HG02884 (cell line): ENCODE results near the gene ABCB8.

Experiments
- ATAC-seq: cut with Tn5 transposase; IDR thresholded peaks from one replicate; pipeline ENCODE4 v1.9.1; 2021; ENCODE audit warnings: mild to moderate bottlenecking, moderate library complexity; ENCODE audit not compliant: unreplicated experiment

The ABCB8 gene

GRCh38 chr7:151083071-151083823, 55.0 kb downstream of the ABCB8 start, which contains the start of gene TMUB1:
TSS of gene TMUB1 (minus strand) at chr7:151083493. CDS start at chr7:151082563, 930 bp downstream.
- ATAC-seq = peak; percentile 45

DNA sequence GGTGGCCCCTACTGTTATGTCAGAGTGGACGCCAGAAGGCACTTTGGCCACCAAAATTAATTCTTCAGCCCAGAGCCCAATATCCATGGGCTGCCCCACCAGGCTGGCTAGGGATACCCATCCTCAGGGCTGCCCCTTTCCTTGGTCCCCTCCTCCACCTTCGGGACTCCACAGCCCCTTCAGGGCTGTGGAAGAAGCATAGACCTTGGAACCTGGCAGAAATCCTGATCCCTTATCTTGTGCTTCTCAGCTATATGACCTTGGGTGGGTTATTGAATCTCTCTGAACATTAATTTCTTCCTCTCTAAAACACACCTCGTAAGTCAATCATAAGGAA, 55.5 kb downstream of the ABCB8 start:
- ATAC-seq = no peak

DNA sequence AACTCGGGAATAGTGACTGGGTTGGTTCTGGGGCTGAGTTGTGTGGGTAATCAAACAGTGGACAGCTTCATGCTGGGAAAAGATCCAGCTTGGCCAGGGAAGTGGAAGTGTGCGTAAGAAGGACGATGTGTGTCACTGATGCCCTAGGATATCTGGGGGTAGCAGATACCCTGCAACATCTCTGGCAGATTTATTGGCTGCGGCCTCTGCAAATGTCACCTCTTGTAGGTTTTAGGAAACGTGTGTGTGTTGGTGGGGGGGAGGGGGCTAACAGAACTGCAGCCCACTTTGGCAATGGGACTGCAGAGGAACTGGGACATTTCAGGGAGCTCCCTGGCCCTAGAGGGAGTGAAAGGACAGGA, 57.1 kb downstream of the ABCB8 start:
- ATAC-seq = no peak

- no peak for ATAC-seq
These were observed 57.7 kb downstream of the ABCB8 start, which contains the start of gene AGAP3 for GRCh38 chr7:151085691-151086620. TSS of gene AGAP3 (plus strand) at chr7:151086475. CDS start at chr7:151086742, 267 bp downstream.

DNA sequence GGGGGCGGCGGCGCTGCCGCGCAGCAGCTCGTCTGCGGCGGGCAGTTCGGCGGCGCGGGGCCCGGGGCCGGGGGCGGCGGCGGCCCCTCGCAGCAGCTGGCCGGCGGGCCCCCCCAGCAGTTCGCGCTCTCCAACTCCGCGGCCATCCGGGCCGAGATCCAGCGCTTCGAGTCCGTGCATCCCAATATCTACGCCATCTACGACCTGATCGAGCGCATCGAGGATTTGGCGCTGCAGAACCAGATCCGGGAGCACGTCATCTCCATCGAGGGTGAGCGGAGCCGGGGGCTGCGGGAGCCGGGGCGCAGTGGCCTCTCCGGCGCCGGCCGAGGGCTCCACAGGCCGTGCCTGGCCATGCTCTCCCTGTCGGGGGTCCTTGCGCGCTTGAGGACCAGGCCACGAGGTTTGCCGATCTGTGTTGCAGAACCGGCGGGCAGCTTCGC, 58.6 kb downstream of the ABCB8 start:
- ATAC-seq = no peak

- no peak for ATAC-seq
These were observed 59.2 kb downstream of the ABCB8 start for GRCh38 chr7:151087245-151088018.

DNA sequence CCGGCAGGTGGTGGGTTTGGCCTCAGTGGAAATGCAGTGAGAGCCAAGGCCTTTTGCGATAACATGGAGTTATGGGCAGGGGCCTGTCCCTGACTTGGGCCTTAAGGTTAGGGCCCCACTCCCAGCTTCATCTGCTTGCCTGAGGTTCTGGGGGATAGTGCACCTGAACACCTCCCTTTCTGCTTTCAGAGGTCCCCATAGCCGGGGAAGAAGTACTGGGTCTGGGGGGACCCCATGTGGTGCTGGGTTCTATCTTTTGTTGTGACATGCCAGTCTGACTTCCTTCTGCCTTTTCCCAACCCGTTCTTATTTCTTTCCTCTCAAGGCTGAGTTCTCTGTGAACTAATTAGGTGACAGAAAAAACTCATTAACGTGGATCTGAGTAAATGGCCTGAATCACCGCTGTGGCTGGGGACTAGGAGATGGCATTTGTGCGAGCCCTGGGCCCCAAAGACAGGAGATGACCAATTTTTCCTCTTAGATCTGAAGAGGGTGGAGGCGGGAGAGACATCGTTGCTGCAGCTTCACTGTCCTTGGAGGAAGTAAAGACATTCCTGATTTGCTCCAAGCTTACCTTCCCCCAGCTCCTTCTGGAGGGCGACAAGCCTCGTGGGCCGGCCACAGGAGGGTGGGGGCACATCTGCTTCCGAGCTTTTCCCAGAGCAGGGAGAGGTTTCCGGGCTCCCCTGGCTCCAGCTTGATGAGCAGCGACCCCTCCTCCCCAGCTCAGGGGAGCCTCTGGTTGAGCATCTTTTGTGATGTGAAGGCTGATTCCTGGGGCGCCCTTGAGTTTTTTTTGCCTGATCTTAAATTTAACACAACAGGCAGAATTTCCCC, 60.0 kb downstream of the ABCB8 start:
- ATAC-seq = no peak

DNA sequence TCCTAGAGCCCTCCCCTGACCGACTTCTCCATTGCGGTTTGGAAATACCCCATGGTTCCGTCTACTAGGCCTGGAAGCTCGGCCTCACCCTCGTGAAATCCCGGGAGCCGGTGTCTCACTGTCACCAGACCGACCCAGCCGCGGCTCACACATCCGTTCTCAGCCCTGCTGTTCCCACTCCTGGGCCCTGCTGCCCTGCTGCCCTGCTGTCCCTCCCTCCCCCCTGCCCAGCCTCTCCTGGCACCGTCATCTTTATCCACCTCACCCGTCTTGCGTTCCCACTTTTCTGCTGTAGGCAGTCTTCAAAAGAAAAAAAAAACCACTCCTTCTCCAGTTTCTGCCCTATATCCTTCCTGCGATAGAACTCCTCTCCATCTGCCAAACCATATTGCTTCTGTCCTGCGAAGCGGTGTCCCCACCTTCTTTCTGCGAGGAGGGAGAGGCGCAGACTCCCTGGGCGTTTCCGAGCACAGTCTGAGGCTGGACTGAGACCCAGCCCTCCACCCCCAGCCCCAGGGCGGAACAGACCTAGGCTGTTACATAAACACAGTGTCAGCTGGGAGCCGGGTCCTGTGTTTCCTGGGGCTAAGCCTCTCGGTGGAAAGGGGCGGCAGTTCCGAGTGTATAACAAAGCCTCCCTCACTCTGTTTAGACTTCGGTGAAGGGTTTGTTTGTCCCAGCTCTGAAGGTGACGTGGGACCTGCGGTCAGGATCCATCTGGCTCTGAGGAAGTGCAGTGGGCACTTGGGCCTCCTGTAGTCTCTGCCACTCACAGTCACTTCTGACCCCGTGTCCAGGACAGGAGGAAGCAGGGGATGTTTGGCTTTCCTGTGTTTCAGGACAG, 60.8 kb downstream of the ABCB8 start:
- ATAC-seq = no peak

DNA sequence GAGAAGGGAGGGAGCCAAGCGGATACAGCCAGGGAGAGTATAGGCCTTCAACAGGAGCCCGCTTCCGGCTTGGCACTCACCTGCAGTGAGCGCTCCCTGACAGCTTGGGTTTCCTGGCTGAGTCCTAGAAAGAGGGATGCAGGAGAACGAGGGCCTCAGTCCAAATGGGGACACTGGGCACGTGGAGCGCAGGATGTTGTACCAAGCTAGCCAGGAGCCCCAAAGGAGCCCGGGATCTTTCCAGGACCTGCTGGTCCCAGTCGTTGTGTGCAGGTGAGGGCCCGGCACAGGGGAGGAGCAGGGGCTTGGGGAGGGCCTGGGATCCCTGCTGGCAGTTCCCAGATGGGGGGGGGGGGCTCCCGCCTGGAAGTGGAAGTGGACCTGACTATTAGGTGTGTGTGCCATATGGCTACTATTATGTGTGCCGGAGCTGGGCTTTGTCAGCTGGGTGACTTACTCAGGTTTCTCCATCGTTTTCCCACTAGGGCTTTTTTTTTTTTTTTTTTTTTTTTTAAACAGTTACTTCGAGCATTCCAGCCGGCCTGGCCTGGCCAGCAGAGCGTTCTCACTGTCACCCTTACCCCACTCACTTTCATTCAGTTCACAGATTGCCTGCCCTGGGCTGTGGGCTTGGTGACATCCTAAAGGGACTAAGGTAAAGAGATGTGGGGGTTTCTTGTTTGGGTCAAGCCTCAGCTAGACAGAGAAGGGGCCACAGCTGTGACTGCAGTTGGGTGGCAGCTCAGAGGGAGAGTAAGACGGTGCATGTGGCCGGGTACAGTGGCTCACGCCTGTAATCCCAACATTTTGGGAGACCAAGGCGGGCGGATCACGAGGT, 61.9 kb downstream of the ABCB8 start:
- ATAC-seq = no peak

- no peak for ATAC-seq
These were observed 62.8 kb downstream of the ABCB8 start for GRCh38 chr7:151091003-151091402.

GRCh38 chr7:151091431-151091830, 63.2 kb downstream of the ABCB8 start:
- no peak for ATAC-seq

- no peak for ATAC-seq
These were observed 63.7 kb downstream of the ABCB8 start for GRCh38 chr7:151091988-151092387.

GRCh38 chr7:151093748-151094147, 65.5 kb downstream of the ABCB8 start:
- no peak for ATAC-seq

GRCh38 chr7:151094675-151095074, 66.4 kb downstream of the ABCB8 start:
- no peak for ATAC-seq

DNA sequence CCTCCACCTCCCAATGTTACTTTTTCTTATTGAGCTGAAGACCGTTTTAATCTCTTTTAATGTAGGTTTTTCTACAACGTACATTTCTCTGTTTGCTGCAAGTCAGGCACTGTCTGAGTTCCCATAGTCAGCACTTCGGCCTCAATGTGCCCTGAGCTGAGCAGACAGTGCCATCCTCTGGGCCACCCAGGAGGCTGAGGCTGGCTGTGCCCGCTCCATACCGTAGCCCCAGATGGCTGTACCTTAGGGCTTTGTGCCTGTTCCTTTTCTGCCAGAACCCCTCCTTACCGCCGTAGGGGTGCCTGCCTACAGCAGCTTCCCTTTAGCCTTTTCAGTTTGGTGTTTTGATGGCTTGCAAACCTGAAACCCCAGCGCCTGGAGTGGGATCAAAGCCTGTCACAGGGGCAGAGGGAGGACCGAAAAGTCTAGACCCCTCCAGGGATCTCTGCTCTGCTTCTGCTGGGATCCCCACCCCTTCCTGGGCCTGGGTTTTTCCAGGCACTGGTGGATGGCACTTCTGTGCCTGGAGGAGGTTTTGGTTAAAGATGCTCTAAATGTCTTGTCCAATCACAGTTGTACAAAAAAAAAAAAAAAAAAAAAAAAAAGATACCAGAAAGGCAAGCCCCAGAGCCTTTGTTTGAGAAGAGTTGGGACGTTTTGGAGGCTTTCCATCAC, 67.0 kb downstream of the ABCB8 start:
- ATAC-seq = no peak

DNA sequence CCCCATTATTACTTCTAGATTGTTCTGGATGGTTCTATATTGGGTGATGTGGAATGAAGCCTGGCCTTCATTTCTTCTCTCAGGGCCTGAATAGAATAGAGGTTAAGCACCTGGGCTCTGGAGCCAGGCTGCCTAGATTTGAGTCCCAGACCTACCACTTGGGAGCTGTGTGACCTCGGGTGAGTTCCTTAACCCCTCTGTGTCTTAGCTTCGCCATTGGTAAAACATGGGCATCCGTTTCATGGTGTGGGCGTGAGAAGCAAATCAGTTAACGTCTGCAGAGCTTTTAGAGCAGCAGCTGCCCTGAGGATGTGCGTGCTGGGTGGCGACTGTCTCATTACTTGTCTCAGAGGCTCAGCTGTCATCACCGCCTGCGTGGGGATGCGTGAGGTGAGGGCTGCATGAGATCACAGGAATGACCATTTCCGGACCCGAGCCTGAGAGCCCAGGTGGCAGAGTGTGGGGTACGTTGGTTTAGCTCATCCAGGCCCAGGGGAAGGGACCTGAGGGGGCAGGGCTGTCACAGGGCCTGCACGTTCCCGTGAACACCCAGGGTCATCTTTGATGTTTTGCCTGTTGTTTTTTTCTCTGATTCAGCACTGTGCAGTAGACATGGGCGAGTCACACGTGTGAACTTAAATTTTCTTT, 67.7 kb downstream of the ABCB8 start:
- no peak for ATAC-seq
